Activated naive CD8-positive, alpha-beta T cell treated with anti-CD3 and anti-CD28 coated beads for 36 hours (primary cell): Measurements from ENCODE around the gene GSG1L. TPM values are rescaled to one million over a fixed set of nuclear protein-coding genes. Genes with fewer than 3 reads are reported as not detected.

Experiments used
- DNase-seq: peaks from one replicate; pipeline ENCODE4 v3.0.0; 2021
- H3K27ac Mint-ChIP-seq: one replicate; pipeline ENCODE4 v1.8.0; 2022; ENCODE audit warnings: mild to moderate bottlenecking, moderate library complexity, mixed read lengths
- H3K27me3 Mint-ChIP-seq: one replicate; pipeline ENCODE4 v1.8.0; 2022; ENCODE audit warnings: mild to moderate bottlenecking, mixed read lengths
- H3K36me3 Mint-ChIP-seq: one replicate; pipeline ENCODE4 v1.8.0; 2021; ENCODE audit warnings: mild to moderate bottlenecking, mixed read lengths
- H3K4me1 Mint-ChIP-seq: one replicate; pipeline ENCODE4 v1.8.0; 2021; ENCODE audit warnings: mixed read lengths
- H3K4me3 Mint-ChIP-seq: one replicate; pipeline ENCODE4 v1.8.0; 2022; ENCODE audit warnings: mild to moderate bottlenecking, moderate library complexity, mixed read lengths
- H3K9me3 Mint-ChIP-seq: one replicate; pipeline ENCODE4 v1.8.0; 2022; ENCODE audit warnings: mixed read lengths
- total RNA-seq, 2 experiments: library from RNA; stranded (reverse); gene quantifications; one replicate each; pipeline ENCODE4 v1.2.3, GENCODE V29; 2021

Gene GSG1L
- total RNA-seq, 2 experiments from 2014 or later, result not detected

- H3K27me3 Mint-ChIP-seq, result no peaks in the 10 kb centered on the region
- no peaks in the 10 kb centered on the region for H3K9me3 Mint-ChIP-seq
- no peak overlapping the region for H3K4me3 Mint-ChIP-seq
- DNase-seq, result no peak
- peaks cover 17% of the 10 kb centered on the region for H3K36me3 Mint-ChIP-seq
- no peak overlapping the region for H3K27ac Mint-ChIP-seq
- no peaks in the 10 kb centered on the region for H3K4me1 Mint-ChIP-seq
These were observed 301.1 kb downstream of the GSG1L start for GRCh38 chr16:27762441-27762840.

DNA sequence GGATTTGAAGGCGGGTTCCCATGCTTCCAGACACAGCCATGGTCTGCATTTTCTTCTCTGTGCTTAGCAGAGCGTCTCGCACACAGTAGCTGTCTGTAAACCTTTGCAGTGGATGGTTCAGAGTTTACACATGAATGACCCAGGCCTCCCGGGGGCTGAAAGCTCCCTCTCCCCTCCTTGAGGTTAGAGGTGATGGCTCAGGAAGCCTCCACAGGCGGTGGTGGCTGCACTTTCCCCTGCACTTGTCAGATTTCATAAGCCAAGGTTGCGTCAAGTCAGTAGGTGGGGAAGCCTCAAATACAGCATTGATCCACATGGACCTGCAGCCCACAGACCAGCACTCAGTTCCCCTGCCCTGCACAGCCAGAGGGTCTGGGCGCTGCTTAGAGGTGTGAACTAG is 301.7 kb downstream of the GSG1L start:
- Mint-ChIP-seq H3K27ac (no peak overlapping the region), H3K36me3 (peaks cover 17% of the 10 kb centered on the region), H3K9me3 (no peaks in the 10 kb centered on the region), H3K27me3 (no peaks in the 10 kb centered on the region), H3K4me1 (no peaks in the 10 kb centered on the region), H3K4me3 (no peak overlapping the region)
- DNase-seq, result no peak

DNA sequence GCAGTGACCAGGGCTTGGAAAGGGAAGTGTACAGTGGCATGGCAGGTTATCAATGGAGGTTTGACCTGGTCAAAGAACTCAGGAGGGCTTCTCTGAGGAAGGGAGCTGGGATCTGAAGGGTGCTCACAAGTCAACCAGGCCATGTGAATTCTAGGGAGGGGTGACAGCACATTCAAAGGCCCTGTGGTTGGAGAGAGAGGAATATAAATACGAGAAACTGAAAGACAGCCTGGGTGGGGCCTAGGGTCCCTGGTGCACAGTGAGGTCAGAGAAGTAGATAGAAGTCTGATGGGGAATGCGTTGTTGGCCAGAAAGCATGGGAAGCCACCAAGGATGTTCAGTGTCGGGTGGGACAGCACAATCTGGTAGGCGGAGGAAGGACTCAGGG is 302.7 kb downstream of the GSG1L start:
- no peak overlapping the region for H3K27ac Mint-ChIP-seq
- no peaks in the 10 kb centered on the region for H3K27me3 Mint-ChIP-seq
- H3K36me3 Mint-ChIP-seq, result peaks cover 17% of the 10 kb centered on the region
- no peaks in the 10 kb centered on the region for H3K9me3 Mint-ChIP-seq
- H3K4me1 Mint-ChIP-seq, result no peaks in the 10 kb centered on the region
- H3K4me3 Mint-ChIP-seq, result no peak overlapping the region
- DNase-seq, result no peak

DNA sequence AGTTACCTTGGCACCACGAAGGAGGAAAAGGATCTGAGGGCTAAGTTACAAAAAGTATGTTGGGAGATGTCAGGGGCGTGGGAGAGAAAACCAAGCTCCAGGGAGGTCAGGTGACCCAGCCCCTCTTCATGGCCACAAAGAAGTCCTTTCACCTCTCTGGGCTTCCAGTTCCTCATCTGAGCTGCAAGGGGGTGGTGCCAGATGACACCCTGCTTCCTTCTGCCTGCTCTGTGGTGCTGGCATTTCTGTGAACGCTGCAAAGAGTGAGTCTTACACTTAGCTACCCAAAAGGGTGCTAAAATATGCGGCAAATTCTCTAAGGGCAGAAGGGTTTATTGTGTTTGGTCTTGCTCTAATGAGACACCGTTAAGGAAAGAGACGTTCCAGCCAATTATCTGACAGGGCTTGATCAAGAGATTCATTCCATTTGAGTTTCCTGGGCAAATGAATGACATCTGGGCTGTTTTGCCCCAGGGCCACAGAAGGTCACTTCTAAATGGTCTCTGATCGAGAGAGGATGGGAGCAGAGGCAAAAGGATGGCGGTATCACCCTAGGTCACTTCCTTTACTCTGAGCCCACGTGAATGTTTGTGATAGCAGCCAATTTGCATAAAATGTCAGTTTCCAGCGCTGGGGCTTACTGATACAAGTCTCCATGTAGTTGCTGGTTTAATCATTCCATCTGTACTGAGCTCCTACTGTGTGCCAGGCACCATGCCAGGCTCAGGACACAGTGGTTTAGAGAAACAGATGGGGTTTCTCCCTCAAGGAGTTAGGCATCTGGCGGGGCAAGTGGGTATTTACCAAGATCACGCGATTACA is 303.3 kb downstream of the GSG1L start:
- Mint-ChIP-seq H3K4me1 (no peaks in the 10 kb centered on the region), H3K4me3 (no peak overlapping the region), H3K27ac (peak overlapping the region; percentile 31), H3K36me3 (peaks cover 16% of the 10 kb centered on the region), H3K27me3 (no peaks in the 10 kb centered on the region), H3K9me3 (no peaks in the 10 kb centered on the region)
- no peak for DNase-seq

DNA sequence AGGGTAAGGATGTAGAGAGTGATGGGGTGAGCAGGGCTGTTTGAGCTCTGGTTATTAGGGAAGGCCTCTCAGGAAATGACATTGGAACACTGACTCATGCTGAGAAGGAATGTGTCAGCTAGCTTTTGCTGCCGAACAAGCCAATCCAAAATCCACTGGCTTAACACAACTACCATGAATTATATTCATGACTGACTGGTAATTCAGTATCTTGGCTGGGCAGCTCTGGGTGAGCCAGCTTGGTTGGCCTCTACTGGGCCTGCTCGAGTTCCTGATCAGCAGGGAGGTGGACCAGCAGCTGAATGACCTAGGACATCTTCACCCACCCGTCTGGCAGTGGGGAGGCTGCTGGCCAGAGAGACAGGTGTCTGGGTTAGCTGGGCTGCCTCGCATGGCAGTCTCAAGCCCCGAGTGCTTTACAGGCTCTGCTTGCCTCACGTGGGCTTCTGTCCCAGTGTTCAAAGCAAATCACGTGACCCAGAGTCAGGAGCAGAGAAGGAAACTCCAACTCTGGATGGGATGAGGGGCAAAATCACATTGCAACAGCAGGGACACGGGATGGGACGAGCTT is 304.1 kb downstream of the GSG1L start:
- Mint-ChIP-seq H3K27me3 (no peaks in the 10 kb centered on the region), H3K9me3 (no peaks in the 10 kb centered on the region), H3K27ac (peak overlapping the region; percentile 31), H3K36me3 (peaks cover 15% of the 10 kb centered on the region), H3K4me1 (no peaks in the 10 kb centered on the region), H3K4me3 (no peak overlapping the region)
- DNase-seq, result no peak

DNA sequence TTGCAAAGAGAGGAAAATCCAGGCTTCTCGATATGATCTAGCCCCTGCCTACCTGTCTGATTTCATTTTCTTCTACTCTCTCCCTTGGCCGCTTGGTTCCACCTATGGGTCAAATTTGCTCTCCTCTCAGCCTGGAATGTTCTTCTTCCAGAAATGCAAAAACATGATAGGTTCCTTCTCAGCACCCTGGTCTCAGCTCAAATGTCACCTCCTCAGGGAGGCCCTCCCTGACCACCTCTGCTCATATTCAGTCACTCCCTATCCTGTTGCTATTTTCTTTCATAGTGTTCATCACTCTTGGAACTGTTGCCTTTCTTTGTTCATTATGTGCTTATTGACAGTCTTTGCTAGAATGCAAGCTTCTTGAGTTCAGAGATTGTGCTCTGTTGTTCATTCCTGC is 305.0 kb downstream of the GSG1L start:
- Mint-ChIP-seq H3K27ac (no peak overlapping the region), H3K4me3 (no peak overlapping the region), H3K4me1 (no peaks in the 10 kb centered on the region), H3K27me3 (no peaks in the 10 kb centered on the region), H3K9me3 (no peaks in the 10 kb centered on the region), H3K36me3 (peaks cover 6% of the 10 kb centered on the region)
- no peak for DNase-seq

DNA sequence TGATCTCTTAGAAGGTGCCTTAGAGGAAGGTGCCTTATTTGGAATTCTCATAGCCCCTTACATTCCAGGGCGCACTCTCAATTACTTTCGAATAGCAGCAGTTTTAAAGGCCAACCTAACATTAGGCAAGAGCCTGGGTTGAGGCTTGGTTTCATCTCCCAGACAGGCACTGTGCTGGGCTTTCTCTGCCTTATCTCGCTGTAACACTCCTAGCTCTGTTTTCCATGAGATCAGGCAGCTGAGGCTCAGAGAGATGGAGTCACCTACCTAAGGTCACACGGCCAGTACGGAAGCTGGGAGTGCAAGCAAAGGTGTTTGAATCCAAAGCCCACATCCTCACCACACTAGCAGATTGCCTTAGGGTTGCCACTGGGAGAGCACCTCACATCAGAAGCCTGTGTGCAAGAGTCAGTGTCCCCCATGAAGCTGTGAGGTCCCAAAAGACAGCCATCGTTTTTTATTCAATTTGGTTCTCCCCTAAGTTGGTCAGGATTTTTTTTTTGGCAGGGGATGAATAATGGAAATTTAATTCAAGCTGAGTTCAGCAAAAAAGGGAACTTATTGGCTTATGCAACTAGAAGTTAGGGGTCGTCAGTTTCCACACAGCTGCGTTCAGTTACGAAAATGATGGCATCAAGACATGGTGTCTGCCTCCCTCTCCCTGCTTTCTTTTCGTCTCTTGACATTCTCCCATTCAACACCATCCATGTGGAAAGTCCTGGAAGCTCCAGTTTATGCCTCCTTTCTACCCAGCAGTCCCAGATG is 307.1 kb downstream of the GSG1L start:
- Mint-ChIP-seq H3K9me3 (no peaks in the 10 kb centered on the region), H3K36me3 (peaks cover 5% of the 10 kb centered on the region), H3K4me3 (no peak overlapping the region), H3K27me3 (no peaks in the 10 kb centered on the region), H3K4me1 (no peaks in the 10 kb centered on the region), H3K27ac (no peak overlapping the region)
- DNase-seq, result no peak

DNA sequence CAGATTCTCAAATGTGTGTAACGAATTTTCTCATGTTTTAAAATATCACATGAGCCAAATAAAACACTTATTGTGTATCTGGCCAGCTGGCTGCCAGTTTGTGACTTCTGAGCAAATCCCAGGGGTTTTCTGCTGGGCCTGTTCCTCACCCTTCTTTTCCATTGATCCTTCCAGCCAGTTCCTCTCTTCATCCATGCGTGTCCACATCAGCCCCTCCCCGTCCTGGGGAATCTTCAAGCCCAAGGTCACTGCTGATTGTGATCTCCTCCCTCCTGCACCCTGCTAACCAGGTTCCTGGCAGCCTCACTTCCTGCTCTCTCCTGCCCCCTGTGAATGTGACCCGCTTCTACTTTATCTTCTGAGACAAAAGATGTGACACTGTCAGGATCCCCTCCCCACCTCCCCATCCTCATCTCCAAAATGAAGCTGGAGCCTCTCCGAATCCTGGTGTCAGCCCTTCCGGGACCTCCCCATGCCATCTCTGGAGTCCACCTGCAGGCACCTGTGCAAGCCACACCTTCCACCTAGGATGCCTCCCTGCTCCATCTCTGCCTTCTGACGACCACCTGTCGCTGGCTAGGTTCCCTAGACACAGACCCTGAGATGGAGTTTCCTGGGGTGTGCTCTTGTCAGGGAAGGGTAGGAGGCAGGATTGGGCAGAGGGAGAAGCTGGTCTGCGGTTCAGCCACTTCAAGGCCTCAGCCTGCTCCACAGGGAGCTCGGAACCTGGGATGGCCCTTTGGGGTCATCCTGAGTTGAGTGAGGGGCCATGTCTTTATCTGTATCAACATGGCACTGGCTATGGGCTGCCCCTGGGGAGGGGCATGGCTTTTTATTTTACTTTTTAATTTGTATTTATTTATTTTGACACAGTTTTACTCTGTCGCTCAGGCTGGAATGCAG is 308.5 kb downstream of the GSG1L start:
- no peak for DNase-seq
- Mint-ChIP-seq H3K9me3 (no peaks in the 10 kb centered on the region), H3K4me1 (no peaks in the 10 kb centered on the region), H3K36me3 (peaks cover 7% of the 10 kb centered on the region), H3K27ac (no peak overlapping the region), H3K4me3 (no peak overlapping the region), H3K27me3 (no peaks in the 10 kb centered on the region)

- Mint-ChIP-seq H3K4me1 (peaks cover 4% of the 10 kb centered on the region), H3K9me3 (no peaks in the 10 kb centered on the region), H3K36me3 (peaks cover 10% of the 10 kb centered on the region), H3K27ac (no peak overlapping the region), H3K4me3 (no peak overlapping the region), H3K27me3 (no peaks in the 10 kb centered on the region)
- DNase-seq, result no peak
These were observed 310.0 kb downstream of the GSG1L start for GRCh38 chr16:27753563-27753962.

DNA sequence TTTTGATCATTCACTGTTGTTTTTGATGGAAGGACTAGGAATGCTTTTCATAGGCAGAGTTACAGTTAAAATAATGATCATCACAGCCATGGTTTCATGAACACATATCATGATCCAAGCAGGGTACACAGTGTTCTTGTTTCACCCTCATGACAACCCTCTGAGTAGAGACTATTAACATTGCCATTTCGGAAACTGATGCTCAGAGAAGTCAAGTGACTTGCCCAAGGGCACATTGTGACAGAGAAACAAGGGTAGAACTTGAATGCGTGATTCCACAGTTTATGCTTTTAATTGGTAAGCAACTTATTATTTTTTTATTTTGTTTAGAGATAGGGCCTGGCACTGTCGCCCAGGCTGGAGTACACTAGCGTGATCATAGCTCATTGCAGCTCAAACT is 311.3 kb downstream of the GSG1L start:
- peaks cover 4% of the 10 kb centered on the region for H3K4me1 Mint-ChIP-seq
- peaks cover 4% of the 10 kb centered on the region for H3K36me3 Mint-ChIP-seq
- H3K27ac Mint-ChIP-seq, result no peak overlapping the region
- no peaks in the 10 kb centered on the region for H3K27me3 Mint-ChIP-seq
- no peak overlapping the region for H3K4me3 Mint-ChIP-seq
- DNase-seq, result no peak
- H3K9me3 Mint-ChIP-seq, result no peaks in the 10 kb centered on the region

DNA sequence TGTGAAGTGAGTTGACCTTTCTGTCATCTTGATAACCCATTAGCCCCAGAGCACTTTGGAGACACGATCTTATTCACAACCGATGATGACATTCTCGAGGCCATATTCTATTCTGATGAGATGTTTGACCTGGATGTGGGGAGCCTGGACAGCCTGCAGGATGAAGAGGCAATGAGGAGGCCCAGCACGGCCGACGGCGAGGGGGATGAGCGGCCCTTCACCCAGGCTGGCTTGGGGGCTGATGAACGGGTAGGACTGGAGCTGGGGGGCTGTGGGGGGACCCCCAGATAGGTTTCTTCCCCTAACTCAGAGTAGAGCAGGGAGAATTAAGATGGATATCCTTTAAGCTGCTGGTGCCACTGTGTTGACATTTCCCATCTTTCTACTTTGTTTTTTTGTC is 311.8 kb downstream of the GSG1L start:
- H3K27me3 Mint-ChIP-seq, result no peaks in the 10 kb centered on the region

DNA sequence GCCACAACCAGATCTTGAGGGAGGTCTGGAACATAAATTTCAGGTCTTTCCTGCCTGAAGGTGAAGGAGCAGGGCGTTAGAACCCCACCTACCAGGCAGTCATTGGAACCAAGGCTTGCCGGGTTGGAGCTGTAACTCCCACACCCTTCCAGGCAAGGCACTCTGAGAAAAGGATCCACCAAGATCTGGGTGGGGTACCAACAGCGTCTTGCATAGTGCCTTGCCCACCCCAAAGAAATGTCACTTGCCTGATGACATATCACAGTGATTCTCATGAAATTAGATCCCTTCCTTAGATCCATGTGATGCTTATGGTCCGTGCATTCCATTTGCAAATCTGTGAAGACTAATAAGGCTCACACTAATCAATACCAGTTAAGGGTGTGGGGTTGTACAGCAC is 312.3 kb downstream of the GSG1L start:
- no peak overlapping the region for H3K27ac Mint-ChIP-seq
- DNase-seq, result no peak
- no peaks in the 10 kb centered on the region for H3K27me3 Mint-ChIP-seq
- H3K9me3 Mint-ChIP-seq, result no peaks in the 10 kb centered on the region
- peaks cover 4% of the 10 kb centered on the region for H3K36me3 Mint-ChIP-seq
- peaks cover 4% of the 10 kb centered on the region for H3K4me1 Mint-ChIP-seq
- no peak overlapping the region for H3K4me3 Mint-ChIP-seq

More for the DNA sequence above, 311.8 kb downstream of the GSG1L start:
- Mint-ChIP-seq H3K9me3 (no peaks in the 10 kb centered on the region), H3K36me3 (peaks cover 4% of the 10 kb centered on the region), H3K4me3 (no peak overlapping the region), H3K27ac (no peak overlapping the region), H3K4me1 (peaks cover 4% of the 10 kb centered on the region)
- no peak for DNase-seq

- no peak overlapping the region for H3K4me3 Mint-ChIP-seq
- H3K27ac Mint-ChIP-seq, result no peak overlapping the region
- peaks cover 4% of the 10 kb centered on the region for H3K4me1 Mint-ChIP-seq
- no peaks in the 10 kb centered on the region for H3K9me3 Mint-ChIP-seq
- no peaks in the 10 kb centered on the region for H3K27me3 Mint-ChIP-seq
- H3K36me3 Mint-ChIP-seq, result peaks cover 4% of the 10 kb centered on the region
- no peak for DNase-seq
These were observed 313.6 kb downstream of the GSG1L start for GRCh38 chr16:27749946-27750345.

DNA sequence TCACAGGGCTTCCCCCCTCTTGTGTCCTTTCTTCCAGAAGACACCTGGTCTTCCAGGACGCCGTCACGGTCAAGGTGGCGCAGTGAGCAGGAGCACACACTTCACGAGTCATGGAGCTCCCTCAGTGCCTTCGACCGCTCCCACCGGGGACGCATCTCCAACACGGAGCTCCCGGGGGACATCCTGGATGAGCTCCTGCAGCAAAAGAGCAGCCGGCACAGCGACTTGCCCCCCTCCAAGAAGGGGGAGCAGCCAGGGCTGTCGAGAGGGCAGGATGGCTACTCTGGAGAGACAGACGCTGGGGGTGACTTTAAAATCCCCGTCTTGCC is 314.0 kb downstream of the GSG1L start:
- DNase-seq, result no peak
- no peaks in the 10 kb centered on the region for H3K9me3 Mint-ChIP-seq
- no peak overlapping the region for H3K4me3 Mint-ChIP-seq
- H3K36me3 Mint-ChIP-seq, result peaks cover 4% of the 10 kb centered on the region
- no peaks in the 10 kb centered on the region for H3K27me3 Mint-ChIP-seq
- peaks cover 4% of the 10 kb centered on the region for H3K4me1 Mint-ChIP-seq
- no peak overlapping the region for H3K27ac Mint-ChIP-seq
